Neural progenitor cell (in vitro differentiated cells): ENCODE results near the gene DCLRE1C. TPM values are rescaled to one million over a fixed set of nuclear protein-coding genes. Genes with fewer than 3 reads are reported as not detected.
"Not testable (repeated sequence)": the region's sequence is repeated elsewhere in the genome, so short reads cannot be mapped to it uniquely, and the experiment has no call there.

Experiments used
- DNase-seq: peaks from one replicate; pipeline ENCODE4 v3.0.0-alpha.2; 2016; ENCODE audit warnings: low spot score
- H2AFZ ChIP-seq: fragments of 200-600 bp; sonication (generic); replicated peaks from 2 replicates; pipeline ENCODE4 v1.6.1; 2016; ENCODE audit warnings: antibody characterized with exemption
- H3F3A ChIP-seq: fragments of 200-600 bp; sonication (generic); 2 replicates; pipeline ENCODE4 v1.6.1; 2016; ENCODE audit warnings: antibody characterized with exemption, low read depth
- H3K27ac ChIP-seq: fragments of 200-600 bp; sonication (generic); 2 replicates; pipeline ENCODE4 v1.5.1; 2016; ENCODE audit warnings: mild to moderate bottlenecking
- H3K27me3 ChIP-seq: fragments of 200-600 bp; sonication (generic); 2 replicates; pipeline ENCODE4 v1.6.1; 2016; ENCODE audit warnings: mild to moderate bottlenecking, moderate library complexity
- H3K36me3 ChIP-seq: fragments of 200-600 bp; sonication (generic); 2 replicates; pipeline ENCODE4 v1.5.1; 2016
- H3K4me1 ChIP-seq: fragments of 200-600 bp; sonication (generic); 2 replicates; pipeline ENCODE4 v1.6.1; 2016; ENCODE audit warnings: mixed run types
- H3K4me2 ChIP-seq: fragments of 200-600 bp; sonication (generic); 2 replicates; pipeline ENCODE4 v1.6.1; 2016
- H3K4me3 ChIP-seq: fragments of 200-600 bp; sonication (generic); 2 replicates; pipeline ENCODE4 v1.5.1; 2016
- H3K79me2 ChIP-seq: fragments of 200-600 bp; sonication (generic); 2 replicates; pipeline ENCODE4 v1.6.1; 2016; ENCODE audit warnings: low read depth
- H3K9ac ChIP-seq: fragments of 200-600 bp; sonication (generic); 2 replicates; pipeline ENCODE4 v1.6.1; 2016
- H3K9me3 ChIP-seq: fragments of 200-600 bp; sonication (generic); 2 replicates; pipeline ENCODE4 v1.5.1; 2016; ENCODE audit warnings: low read depth
- H4K20me1 ChIP-seq: fragments of 200-600 bp; sonication (generic); 2 replicates; pipeline ENCODE4 v1.6.1; 2016; ENCODE audit warnings: low read depth
- H3K27ac Mint-ChIP-seq: 3 replicates; pipeline ENCODE4 v1.8.0; 2021; ENCODE audit warnings: mixed read lengths
- H3K27me3 Mint-ChIP-seq: 2 replicates; pipeline ENCODE4 v1.8.0; 2022; ENCODE audit warnings: low read depth, mild to moderate bottlenecking, inconsistent platforms, moderate library complexity, mixed read lengths; ENCODE audit not compliant: insufficient read depth
- H3K36me3 Mint-ChIP-seq: 3 replicates; pipeline ENCODE4 v1.8.0; 2021; ENCODE audit warnings: mixed read lengths
- H3K4me1 Mint-ChIP-seq: 3 replicates; pipeline ENCODE4 v1.8.0; 2021; ENCODE audit warnings: mixed read lengths
- H3K4me3 Mint-ChIP-seq: 3 replicates; pipeline ENCODE4 v1.8.0; 2021; ENCODE audit warnings: mild to moderate bottlenecking, moderate library complexity, mixed read lengths
- H3K9me3 Mint-ChIP-seq: 3 replicates; pipeline ENCODE4 v1.8.0; 2020; ENCODE audit warnings: mixed read lengths
- CTCF ChIP-seq: fragments of 200-600 bp; sonication (generic); IDR thresholded peaks from 2 replicates; pipeline ENCODE4 v1.5.1; 2017; ENCODE audit warnings: antibody characterized with exemption, mild to moderate bottlenecking
- EZH2 ChIP-seq: fragments of 200-600 bp; sonication (generic); IDR thresholded peaks from 2 replicates; pipeline ENCODE4 v1.6.1; 2017; ENCODE audit warnings: antibody characterized with exemption, mild to moderate bottlenecking, moderate library complexity
- EZH2phosphoT487 ChIP-seq: fragments of 200-600 bp; sonication (generic); IDR thresholded peaks from 2 replicates; pipeline ENCODE4 v1.6.1; 2017; ENCODE audit warnings: antibody characterized with exemption
- total RNA-seq: library from RNA; depleted of rRNA; stranded (reverse); fragments of >200 nt; gene quantifications from 2 replicates; pipeline ENCODE4 v1.2.3, GENCODE V29; 2015; ENCODE audit warnings: low replicate concordance

Gene DCLRE1C
- total RNA-seq, 1 donor from 2014 or later = 4.5 TPM

DNA sequence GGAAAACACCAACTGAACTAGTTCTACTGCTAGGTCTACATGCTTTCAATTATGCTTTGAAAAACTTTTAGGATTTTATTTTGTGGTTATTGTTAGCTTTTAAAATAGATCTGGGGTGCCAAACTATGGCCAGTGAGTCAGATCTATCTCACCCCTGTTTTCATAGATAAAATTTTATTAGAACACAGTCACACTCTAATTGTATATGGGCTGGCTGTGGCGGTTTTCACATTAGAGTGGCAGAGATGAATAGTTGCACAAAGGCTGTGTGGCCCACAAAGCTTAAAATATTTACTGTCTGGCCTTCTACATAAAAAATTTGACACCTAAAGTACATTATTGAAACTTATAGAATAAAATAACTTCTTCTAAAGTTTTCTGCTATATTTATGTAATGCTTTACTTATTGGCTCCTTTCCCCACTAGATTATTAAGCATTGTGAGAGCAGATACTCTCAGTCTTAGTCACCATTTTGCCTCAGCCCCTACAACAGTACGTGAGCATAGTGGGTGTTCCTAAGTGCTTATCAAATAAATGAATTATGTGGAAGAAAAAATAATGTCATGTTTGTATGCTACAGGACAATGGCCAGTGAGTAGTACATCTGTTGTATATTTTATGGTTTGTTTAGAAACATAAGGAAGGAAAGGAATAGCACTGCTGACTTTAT lies 80.7 kb downstream of the DCLRE1C start:
- TF ChIP-seq EZH2phosphoT487 (no peak), EZH2 (no peak), CTCF (no peak)
- H3K4me3 Mint-ChIP-seq = no peak overlapping the region
- no peaks in the 10 kb centered on the region for H3K9me3 ChIP-seq
- no peak overlapping the region for H3K4me2 ChIP-seq
- peaks cover 13% of the 10 kb centered on the region for H3K36me3 ChIP-seq
- no peaks in the 10 kb centered on the region for H3K9me3 Mint-ChIP-seq
- H3K27ac ChIP-seq = no peak overlapping the region
- H3K4me1 ChIP-seq = peaks cover 10% of the 10 kb centered on the region
- peaks cover 6% of the 10 kb centered on the region for H3K36me3 Mint-ChIP-seq
- H3K27me3 Mint-ChIP-seq = peaks cover 3% of the 10 kb centered on the region
- H3K4me1 Mint-ChIP-seq = peaks cover 18% of the 10 kb centered on the region
- H3K4me3 ChIP-seq = no peak overlapping the region
- H4K20me1 ChIP-seq = no peaks in the 10 kb centered on the region
- no peaks in the 10 kb centered on the region for H3K27me3 ChIP-seq
- H3K9ac ChIP-seq = no peak overlapping the region
- H3F3A ChIP-seq = peaks cover 20% of the 10 kb centered on the region
- H3K79me2 ChIP-seq = peaks cover 16% of the 10 kb centered on the region
- no peak overlapping the region for H2AFZ ChIP-seq
- H3K27ac Mint-ChIP-seq = no peak overlapping the region
- DNase-seq = no peak

DNA sequence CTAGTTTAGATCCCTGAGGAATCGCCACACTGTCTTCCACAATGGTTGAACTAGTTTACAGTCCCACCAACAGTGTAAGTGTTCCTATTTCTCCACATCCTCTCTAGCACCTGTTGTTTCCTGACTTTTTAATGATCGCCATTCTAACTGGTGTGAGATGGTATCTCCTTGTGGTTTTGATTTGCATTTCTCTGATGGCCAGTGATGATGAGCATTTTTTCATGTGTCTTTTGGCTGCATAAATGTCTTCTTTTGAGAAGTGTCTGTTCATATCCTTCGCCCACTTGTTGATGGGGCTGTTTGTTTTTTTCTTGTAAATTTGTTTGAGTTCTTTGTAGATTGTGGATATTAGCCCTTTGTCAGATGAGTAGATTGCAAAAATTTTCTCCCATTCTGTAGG lies 89.0 kb downstream of the DCLRE1C start:
- H3K9ac ChIP-seq, DNase-seq, H3K4me1 ChIP-seq, H3K4me2 ChIP-seq, H3K4me3 ChIP-seq, H3K9me3 Mint-ChIP-seq, H4K20me1 ChIP-seq, H3K9me3 ChIP-seq, H3K79me2 ChIP-seq, H3K27ac ChIP-seq, H2AFZ ChIP-seq, H3F3A ChIP-seq, H3K27ac Mint-ChIP-seq, H3K27me3 Mint-ChIP-seq, H3K4me3 Mint-ChIP-seq, H3K4me1 Mint-ChIP-seq, H3K27me3 ChIP-seq: not testable (repeated sequence)
- H3K36me3 Mint-ChIP-seq = peaks cover 28% of the 10 kb centered on the region
- peaks cover 23% of the 10 kb centered on the region for H3K36me3 ChIP-seq

- H3K36me3 Mint-ChIP-seq = peaks cover 25% of the 10 kb centered on the region
- H3K4me2 ChIP-seq, H3K9me3 Mint-ChIP-seq: not testable (repeated sequence)
Observed at GRCh38 chr10:14864466-14864865, 89.4 kb downstream of the DCLRE1C start.

GRCh38 chr10:14860791-14861190 lies 93.1 kb downstream of the DCLRE1C start:
- Mint-ChIP-seq H3K27ac (no peak overlapping the region), H3K4me1 (peaks cover 14% of the 10 kb centered on the region), H3K9me3 (no peaks in the 10 kb centered on the region), H3K36me3 (peaks cover 18% of the 10 kb centered on the region), H3K27me3 (no peaks in the 10 kb centered on the region), H3K4me3 (no peak overlapping the region)
- no peak overlapping the region for H2AFZ ChIP-seq
- no peaks in the 10 kb centered on the region for H3K27me3 ChIP-seq
- H3F3A ChIP-seq = no peaks in the 10 kb centered on the region
- H3K9me3 ChIP-seq = no peaks in the 10 kb centered on the region
- no peak overlapping the region for H3K9ac ChIP-seq
- no peak overlapping the region for H3K4me2 ChIP-seq
- H3K4me3 ChIP-seq = no peak overlapping the region
- H4K20me1 ChIP-seq = peaks cover 4% of the 10 kb centered on the region
- no peaks in the 10 kb centered on the region for H3K79me2 ChIP-seq
- no peak for TF ChIP-seq EZH2
- no peak for TF ChIP-seq EZH2phosphoT487
- no peak for TF ChIP-seq CTCF
- no peak for DNase-seq
- H3K4me1 ChIP-seq = peaks cover 11% of the 10 kb centered on the region
- H3K36me3 ChIP-seq = no peaks in the 10 kb centered on the region
- no peak overlapping the region for H3K27ac ChIP-seq

More at GRCh38 chr10:14864466-14864865, 89.4 kb downstream of the DCLRE1C start:
- DNase-seq, H3K27ac Mint-ChIP-seq, H3K4me3 Mint-ChIP-seq, H3K79me2 ChIP-seq, H4K20me1 ChIP-seq, H3K9me3 ChIP-seq, H3K27ac ChIP-seq, H2AFZ ChIP-seq, H3K4me1 ChIP-seq, H3K4me3 ChIP-seq, H3F3A ChIP-seq, H3K27me3 ChIP-seq, H3K9ac ChIP-seq, H3K4me1 Mint-ChIP-seq, H3K27me3 Mint-ChIP-seq: not testable (repeated sequence)
- peaks cover 19% of the 10 kb centered on the region for H3K36me3 ChIP-seq
